Right atrium auricular region (tissue), 2 donors: ENCODE measurements around the gene CNST. TPM values are rescaled to one million over a fixed set of nuclear protein-coding genes. Genes with fewer than 3 reads are reported as not detected.
"Not testable (repeated sequence)": the region's sequence is repeated elsewhere in the genome, so short reads cannot be mapped to it uniquely, and the experiment has no call there.

ENCODE experiments used
- DNase-seq: peaks from one replicate; pipeline ENCODE4 v3.0.0-alpha.2; 2019; ENCODE audit warnings: low spot score
- H3K27ac ChIP-seq, 2 donors: fragments of 200-600 bp; sonication (generic); 1 replicate in 1 of 2; 2 replicates in 1 of 2; pipeline ENCODE4 v1.5.1; 2016 to 2019
- H3K27me3 ChIP-seq, 2 donors: fragments of 200-600 bp; sonication (generic); one replicate each; pipeline versions ENCODE4 v1.5.1 to v1.6.0; 2017 to 2019
- H3K36me3 ChIP-seq: fragments of 200-600 bp; sonication (generic); one replicate; pipeline ENCODE4 v1.5.1; 2016
- H3K4me1 ChIP-seq, 2 donors: fragments of 200-600 bp; sonication (generic); one replicate each; pipeline versions ENCODE4 v1.5.1 to v1.6.0; 2017 to 2019
- H3K4me3 ChIP-seq, 2 donors: fragments of 200-600 bp; sonication (generic); 1 replicate in 1 of 2; 2 replicates in 1 of 2; pipeline ENCODE4 v1.5.1; 2017 to 2019; ENCODE audit warnings: mild to moderate bottlenecking in 1 of 2, moderate library complexity in 1 of 2
- H3K9me3 ChIP-seq, 2 donors: fragments of 200-600 bp; sonication (generic); one replicate each; pipeline ENCODE4 v1.5.1; 2019
- total RNA-seq, 2 donors: library from RNA; depleted of rRNA; stranded (reverse); fragments of >200 nt; gene quantifications; one replicate each; pipeline ENCODE4 v1.1.0, GENCODE V29; 2016
- TF ChIP-seq, protein P1 (sequence below), 2 donors: fragments of 200-600 bp; sonication (generic); IDR thresholded peaks; one replicate each; pipeline ENCODE4 v1.5.1; 2019; ENCODE audit warnings: antibody characterized with exemption in 2 of 2

CNST gene
- total RNA-seq, 2 donors from 2014 or later: 15.6 to 19.0 TPM

DNA sequence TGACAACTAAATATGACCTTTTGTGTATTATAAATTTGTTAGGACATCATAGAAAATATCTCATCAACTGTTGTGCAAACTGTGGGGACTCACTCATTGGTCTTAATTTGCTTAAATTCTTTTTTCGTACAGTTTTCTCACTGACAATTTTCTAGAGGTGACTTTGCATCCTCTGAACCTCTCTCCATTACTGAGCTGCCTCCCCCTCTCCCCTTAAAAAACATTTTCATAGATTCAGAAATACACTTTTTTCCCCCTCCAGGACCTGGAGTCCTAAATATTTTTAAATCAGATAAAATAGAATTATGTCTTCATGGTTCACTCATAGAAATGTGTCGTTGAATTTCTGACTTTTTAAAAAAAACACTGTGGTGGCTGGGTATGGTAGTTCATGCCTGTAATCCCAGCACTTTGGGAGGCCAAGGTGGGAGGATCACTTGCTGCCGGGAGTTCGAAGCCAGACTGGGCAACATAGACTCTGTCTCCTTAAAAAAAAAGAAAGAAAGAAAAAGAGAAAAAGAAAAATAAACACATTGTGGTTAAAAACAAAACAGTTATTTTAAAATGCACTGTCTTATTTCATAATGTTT, 1.5 kb downstream of the CNST start:
- Histone ChIP-seq H3K27ac (peak overlapping the region; percentile 94 to 98), H3K4me1 (peaks cover 0 to 74% of the 10 kb centered on the region in 2 donors), H3K36me3 (no peaks in the 10 kb centered on the region), H3K4me3 (peak overlapping the region; percentile 85 to 93), H3K9me3 (no peaks in the 10 kb centered on the region), H3K27me3 (no peaks in the 10 kb centered on the region)
- TF ChIP-seq, protein P1, sequence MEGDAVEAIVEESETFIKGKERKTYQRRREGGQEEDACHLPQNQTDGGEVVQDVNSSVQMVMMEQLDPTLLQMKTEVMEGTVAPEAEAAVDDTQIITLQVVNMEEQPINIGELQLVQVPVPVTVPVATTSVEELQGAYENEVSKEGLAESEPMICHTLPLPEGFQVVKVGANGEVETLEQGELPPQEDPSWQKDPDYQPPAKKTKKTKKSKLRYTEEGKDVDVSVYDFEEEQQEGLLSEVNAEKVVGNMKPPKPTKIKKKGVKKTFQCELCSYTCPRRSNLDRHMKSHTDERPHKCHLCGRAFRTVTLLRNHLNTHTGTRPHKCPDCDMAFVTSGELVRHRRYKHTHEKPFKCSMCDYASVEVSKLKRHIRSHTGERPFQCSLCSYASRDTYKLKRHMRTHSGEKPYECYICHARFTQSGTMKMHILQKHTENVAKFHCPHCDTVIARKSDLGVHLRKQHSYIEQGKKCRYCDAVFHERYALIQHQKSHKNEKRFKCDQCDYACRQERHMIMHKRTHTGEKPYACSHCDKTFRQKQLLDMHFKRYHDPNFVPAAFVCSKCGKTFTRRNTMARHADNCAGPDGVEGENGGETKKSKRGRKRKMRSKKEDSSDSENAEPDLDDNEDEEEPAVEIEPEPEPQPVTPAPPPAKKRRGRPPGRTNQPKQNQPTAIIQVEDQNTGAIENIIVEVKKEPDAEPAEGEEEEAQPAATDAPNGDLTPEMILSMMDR (IDR thresholded peaks at IDR 0.05): peak in 1 of 2 donors; percentile 11
- DNase-seq: no peak

DNA sequence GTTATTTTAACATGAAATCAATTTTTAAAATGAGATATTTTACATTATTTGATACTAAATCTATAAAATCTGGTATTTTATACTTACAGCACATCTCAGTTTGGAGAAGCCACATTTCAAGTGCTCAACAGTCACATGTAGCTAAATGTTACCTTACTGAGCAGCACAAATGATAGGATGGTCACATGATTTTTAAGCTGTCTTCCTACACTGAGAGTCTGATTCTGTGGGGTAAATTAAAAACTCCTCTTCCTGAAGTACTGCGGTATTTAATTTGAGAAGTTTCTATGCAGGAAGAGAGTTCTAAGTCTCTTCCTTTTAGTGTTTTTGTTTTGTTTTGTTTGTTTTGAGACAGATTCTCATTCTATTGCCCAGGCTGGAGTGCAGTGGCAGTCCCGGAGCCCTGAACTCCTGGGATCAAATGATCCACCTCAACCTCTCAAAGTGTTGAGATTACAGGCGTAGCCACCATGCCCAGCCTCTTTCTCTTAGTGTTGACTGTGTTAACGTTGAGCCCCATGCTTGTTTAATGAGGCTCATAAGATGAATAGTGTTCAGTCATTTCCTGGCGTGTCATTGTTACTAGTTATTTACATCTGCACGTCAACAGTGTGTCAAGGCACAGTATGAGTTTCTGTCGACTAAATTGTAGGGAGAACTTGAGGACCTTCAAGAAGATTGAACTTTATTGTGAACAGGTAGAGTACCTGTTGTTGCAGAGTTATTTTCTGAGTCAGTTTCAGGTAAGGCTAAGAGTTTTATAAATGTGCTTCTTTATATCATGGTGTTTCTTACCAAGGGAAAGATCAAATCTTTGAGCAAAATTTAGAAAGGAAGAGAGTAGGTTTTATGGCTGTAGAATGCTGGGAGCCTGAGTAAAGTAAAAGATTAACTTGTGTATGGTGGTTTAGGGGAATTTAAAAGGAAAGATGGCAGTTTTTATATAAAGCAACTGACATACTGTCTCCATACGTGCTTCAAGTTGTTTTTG, 3.3 kb downstream of the CNST start:
- no peak overlapping the region for H3K4me3 ChIP-seq
- TF ChIP-seq, protein P1 (IDR thresholded peaks at IDR 0.05): no peak
- no peak for DNase-seq
- H3K4me1 ChIP-seq: peaks cover 0 to 78% of the 10 kb centered on the region in 2 donors
- no peaks in the 10 kb centered on the region for H3K27me3 ChIP-seq
- H3K27ac ChIP-seq: peak overlapping the region; percentile 73 to 98
- no peaks in the 10 kb centered on the region for H3K9me3 ChIP-seq
- H3K36me3 ChIP-seq: no peaks in the 10 kb centered on the region

DNA sequence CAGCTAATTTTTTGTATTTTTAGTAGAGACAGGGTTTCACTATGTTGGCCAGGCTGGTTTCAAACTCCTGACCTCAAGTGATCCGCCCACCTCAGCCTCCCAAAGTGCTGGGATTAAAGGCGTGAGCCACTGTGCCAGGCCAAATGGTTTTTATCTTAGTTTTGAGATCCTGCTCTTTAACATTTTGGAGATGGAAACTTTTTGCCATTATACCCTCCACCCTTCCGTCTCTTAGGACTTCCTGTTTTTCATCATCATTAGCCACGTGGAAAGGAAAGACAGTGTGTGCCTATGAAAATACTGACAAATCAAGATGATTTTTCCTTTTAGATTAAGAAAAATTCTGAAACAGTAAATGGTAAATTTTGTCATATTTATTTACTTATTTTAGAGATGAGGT, 5.1 kb downstream of the CNST start:
- H3K9me3 ChIP-seq, H3K4me3 ChIP-seq, H3K27me3 ChIP-seq, DNase-seq, H3K36me3 ChIP-seq: not testable (repeated sequence)
- peaks cover 0 to 67% of the 10 kb centered on the region in 2 donors for H3K4me1 ChIP-seq
- peak overlapping the region; percentile 73 to 98 for H3K27ac ChIP-seq

DNA sequence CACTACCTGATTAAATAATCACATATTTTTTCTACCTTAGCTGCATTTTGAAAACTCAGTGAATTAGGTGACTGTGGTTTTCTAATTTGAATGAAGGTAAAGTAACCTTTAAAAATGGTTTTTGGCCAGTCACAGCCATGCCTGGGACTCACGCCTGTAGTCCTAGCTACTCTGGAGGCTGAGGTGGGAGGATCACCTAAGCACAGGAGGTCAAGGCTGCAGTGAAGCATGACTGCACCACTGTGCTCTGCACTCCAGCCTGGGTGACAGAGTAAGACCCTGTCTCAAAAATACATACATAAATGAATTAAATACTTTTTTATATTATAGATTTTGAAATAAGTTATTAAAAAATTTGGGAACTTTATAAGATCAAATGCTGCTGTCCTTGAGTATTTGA, 5.7 kb downstream of the CNST start:
- Histone ChIP-seq H3K9me3 (no peaks in the 10 kb centered on the region), H3K27ac (peak overlapping the region; percentile 73 to 98), H3K4me1 (peaks cover 0 to 71% of the 10 kb centered on the region in 2 donors), H3K27me3 (no peaks in the 10 kb centered on the region), H3K36me3 (no peaks in the 10 kb centered on the region), H3K4me3 (no peak overlapping the region)
- no peak for DNase-seq
- TF ChIP-seq, protein P1 (IDR thresholded peaks at IDR 0.05): no peak

DNA sequence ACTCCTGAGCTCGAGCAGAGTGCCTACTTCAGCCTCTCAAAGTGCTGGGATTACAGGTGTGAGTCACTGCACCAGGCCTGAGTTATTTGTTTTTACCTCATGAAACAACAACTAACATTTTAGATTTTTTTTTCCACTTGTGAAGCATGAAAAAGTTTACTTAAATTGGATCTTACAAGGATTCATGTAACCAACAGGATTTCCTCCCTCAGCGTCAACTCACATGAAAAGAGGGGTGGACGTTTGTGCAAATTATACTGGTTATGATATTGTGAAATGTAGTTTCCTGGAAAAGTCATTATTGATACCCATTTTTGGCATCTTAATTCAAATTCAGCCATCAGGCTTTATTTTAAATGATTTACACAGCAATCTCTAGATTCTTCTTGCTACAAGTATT, 6.5 kb downstream of the CNST start:
- H3K36me3 ChIP-seq: no peaks in the 10 kb centered on the region
- no peak overlapping the region for H3K4me3 ChIP-seq
- no peaks in the 10 kb centered on the region for H3K27me3 ChIP-seq
- DNase-seq: no peak
- H3K4me1 ChIP-seq: peaks cover 0 to 73% of the 10 kb centered on the region in 2 donors
- TF ChIP-seq, protein P1 (IDR thresholded peaks at IDR 0.05): no peak
- H3K27ac ChIP-seq: peak overlapping the region; percentile 33 to 73
- H3K9me3 ChIP-seq: no peaks in the 10 kb centered on the region

DNA sequence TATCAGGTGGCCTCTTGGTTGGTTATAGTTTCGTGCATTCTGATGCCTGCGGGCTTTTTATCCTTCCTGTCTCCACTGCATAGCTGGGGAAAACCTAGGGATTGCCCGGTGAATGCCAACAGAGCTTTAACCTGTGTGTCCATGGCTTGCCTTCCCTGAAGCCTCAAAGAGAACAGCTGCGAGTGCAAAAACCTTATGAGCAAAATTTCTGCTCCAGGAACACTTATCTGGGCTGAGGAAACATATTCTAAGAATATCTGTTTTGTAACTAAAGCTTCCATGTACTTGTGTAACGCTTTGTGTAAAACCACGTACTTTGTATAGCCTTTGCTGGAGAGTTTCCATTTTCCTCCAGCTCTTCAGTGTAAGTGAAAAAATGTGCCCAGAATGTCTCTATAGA, 7.2 kb downstream of the CNST start:
- Histone ChIP-seq H3K4me1 (peaks cover 0 to 73% of the 10 kb centered on the region in 2 donors), H3K27me3 (no peaks in the 10 kb centered on the region), H3K4me3 (no peak overlapping the region), H3K36me3 (no peaks in the 10 kb centered on the region), H3K27ac (peak overlapping the region; percentile 33 to 56), H3K9me3 (no peaks in the 10 kb centered on the region)
- TF ChIP-seq, protein P1 (IDR thresholded peaks at IDR 0.05): no peak
- no peak for DNase-seq
